NCI-H1694 treated with DMSO at 0.1 percent for 48 hours (cell line): ENCODE measurements around the gene KCMF1.

Experiments
- DNase-seq: peaks from one replicate; lab custom pipeline; 2025; lab: John Stamatoyannopoulos, UW

Gene KCMF1

DNA sequence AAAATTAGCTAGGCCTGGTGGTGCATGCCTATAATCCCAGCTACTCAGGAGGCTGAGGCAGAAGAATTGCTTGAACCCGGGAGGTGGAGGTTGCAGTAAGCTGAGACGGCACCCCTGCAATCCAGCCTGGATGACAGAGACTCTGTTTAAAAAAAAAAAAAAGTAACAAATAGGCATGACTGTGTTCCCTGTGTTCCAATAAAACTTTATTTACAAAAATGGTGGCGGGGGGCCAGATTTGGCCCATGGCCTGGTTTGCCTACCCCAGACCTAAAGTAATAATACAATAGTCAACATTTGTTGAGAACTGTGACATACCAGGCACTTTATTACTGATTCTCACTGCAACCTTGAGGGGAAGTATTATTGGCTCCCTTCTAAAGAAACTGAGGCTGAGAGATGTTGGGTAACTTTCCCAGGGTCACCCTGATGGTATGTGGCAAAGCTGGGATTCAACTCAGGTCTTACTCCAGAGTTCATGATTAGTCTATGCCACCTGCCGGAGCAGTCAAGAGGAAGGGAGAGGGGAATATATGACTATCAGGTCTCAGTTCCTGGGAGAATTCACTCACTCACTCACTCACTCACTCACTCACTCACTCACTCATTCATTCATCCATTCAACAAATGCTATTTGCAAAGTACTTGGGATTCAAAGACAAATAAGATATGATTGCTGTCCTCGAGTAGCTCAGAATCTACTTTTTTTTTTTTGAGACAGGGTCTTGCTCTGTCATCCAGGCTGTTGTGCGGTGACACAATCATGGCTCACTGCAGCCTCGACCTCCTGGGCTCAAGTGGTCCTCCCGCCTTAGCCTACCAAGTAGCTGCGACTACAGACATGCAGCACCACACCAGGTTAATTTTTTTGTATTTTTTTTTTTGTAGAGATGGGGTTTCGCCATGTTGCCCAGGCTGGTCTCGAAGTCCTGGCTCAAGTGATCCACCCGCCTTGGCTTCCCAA, 14.3 kb upstream of the KCMF1 start:
- no peak for DNase-seq

DNA sequence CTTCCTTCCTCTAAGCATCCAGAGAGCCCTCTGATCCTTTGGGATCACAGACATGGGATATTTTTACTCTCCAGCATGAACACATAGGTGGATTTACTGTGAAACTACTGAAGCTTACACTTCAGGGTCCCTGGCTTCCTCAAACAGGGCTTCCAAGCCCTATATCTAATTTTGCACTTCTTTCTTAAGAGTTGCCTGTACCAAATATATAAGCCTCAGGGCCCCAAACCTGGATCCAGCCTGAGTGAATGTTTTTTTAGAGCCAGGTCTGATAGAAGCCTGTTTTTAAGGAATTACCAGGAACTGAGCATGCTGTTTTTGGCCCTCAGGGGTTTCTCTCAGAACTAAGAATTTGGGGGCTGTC, 13.2 kb upstream of the KCMF1 start:
- DNase-seq: no peak

DNA sequence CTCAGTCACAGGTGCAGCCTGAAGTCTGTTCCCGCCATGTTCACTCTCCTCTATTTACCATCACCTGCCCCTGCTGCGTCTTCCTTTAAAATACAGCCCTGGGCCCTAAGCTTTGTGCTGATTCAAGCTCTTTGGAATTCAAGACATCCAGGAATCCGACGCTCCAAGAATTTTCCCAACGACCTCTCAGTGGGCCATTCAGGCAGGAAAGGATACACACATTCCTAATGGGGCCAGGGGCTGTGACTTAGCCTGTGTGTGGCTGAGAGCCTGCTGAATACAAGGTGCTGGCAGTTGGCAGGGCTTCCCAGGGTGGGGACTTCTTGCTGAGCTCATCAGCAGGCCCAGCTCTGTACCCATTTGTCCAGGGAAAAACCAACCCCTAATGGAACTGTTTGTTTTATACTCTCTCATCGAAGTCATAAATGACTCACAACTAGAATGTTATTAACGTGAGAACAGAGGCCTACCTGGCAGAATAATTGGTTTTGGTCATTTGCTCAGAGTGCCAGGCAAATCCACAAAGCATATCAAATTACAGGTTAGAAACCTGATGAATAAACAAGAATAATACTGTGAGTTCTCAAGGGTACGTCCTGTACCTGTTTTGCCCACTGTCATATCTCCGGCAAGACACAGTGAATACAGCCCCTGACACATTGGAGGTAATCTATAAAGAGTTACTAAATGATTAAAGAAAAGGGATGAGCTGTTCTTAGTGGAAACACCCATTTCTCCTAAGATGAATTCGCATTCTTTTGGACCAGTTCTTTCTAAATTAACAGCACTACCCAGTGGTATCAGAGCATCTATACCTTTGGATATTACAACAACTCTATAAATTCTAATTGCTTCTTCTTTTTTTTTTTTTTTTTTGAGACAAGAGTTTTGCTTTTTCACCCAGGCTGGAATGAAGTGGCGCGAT, 12.6 kb upstream of the KCMF1 start:
- DNase-seq: no peak

DNA sequence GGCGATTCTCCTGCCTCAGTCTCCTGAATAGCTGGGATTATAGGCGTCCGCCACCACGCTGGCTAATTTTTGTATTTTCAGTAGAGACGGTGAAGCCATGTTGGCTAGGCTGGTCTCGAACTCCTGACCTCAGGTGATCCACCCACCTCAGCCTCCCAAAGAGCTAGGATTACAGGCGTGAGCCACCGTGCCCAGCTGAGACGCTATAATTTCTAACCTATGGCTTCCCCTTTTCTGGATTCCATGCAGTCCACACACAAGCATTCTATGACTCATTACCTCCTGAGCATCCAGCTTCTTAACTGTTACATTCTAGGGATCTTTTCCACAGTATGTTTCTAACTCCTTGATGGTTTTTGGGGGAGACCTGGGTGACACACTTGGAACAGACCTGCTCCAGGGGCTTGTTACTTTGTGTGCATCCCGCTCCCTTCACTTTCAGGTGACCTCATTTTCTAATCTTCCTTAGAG, 11.8 kb upstream of the KCMF1 start:
- no peak for DNase-seq

DNA sequence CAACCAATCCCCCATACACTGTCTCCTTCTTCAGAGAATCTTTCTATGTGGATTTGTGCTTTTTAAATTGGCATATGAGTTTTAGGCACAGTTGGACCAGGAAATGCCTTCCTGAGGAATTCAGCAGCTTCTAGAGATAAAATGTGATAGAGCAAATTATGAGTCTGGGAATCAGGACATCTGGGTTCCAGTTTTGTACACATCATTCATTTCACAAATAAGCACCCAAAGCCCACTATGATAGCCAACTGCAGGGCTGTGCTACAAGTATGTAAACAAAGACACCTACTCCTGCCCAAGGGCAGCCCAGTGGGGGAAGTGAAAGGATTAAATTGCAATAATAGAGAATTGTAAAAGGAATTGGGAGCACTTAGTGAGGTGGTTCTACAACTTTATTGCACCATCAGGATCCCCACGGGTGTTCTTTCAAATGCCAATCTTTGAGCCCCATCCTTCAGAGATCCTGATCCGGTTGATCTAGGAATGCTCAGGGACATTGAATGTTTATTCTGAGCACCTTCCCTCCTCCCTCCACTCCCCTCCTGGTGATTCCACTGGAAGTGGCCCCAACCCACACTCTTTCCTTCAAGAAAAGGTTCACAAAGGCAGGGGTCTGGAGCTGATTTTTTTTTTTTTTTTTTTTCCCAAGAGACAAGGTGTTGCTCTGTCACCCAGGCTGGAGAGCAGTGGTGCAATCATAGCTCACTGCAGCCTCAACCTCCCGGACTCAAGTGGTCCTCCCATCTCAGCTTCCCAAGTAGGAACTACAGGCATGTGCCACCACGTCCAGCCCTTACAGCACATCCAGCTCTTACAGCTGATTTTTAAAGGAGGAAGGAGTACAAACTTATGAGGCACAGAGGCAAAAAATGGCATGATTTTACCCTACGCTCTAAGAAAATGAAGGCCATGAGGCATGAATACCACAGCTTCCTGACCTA, 11.1 kb upstream of the KCMF1 start:
- no peak for DNase-seq

DNA sequence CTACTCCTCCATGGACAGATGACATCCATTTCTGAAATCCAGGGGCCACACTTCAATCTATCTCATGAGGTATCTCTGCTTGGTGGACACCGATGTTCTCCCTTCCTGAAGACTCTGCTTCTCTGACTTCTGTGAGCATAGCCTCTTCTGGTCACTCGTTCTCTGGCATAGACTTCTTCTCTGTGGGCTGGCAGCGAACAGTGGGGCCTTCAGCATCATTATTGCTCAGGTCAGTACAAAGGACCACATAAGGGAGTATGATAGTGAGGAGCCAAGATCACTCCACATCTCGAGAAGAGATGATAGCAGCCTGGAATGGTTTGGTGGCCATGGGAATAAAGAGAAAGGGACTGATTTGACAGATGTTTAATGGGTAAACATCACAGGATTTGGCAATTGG, 8.0 kb upstream of the KCMF1 start:
- no peak for DNase-seq

DNA sequence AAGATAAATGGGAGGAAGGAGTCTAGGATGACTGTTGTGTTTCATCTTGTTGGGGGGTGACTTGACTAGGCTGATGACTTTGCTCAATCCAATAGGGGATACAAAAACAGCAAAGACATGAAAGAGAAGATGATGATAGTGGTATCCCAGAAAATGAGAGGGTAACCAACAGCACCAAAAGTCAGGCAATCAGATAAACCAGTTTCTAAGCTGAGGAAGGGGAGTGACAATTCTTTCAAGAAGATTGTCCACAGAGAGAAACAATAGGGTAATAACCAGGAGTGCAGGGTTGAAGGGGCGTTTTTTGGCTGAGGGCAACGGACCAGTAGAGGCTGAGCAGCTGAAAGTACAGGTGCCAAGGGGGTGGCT, 7.7 kb upstream of the KCMF1 start:
- DNase-seq: no peak

DNA sequence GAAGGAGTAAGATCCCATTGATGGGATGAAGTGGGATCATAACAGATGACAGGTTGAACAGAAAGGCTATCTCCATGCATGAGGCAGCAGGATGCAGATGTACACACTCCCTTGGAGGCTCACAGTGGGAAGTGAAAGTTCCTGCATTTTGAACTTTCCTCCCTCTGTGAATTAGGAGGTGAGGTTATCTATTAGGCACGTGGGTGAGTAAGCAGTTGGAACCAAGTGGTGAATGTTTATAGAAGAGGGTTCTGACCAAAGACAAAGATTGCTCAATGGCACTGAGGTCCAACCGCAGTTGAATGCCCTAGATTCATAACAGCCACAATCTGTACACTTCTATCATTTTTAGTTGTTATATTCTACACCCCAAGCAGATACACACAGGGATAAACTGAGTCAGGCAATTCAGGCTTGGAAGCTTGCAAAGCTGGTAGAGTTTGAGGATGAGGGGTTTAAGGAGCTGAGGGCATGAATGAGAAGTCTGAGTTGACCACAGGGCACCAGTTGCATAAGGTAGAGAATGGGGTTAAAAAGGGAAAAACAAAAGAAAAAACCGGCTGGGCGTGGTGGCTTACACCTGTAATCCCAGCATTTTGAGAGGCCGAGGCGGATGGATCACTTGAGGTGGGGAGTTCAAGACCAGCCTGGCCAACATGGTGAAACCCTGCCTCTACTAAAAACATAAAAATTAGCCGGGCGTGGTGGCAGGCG, 7.1 kb upstream of the KCMF1 start:
- no peak for DNase-seq

DNA sequence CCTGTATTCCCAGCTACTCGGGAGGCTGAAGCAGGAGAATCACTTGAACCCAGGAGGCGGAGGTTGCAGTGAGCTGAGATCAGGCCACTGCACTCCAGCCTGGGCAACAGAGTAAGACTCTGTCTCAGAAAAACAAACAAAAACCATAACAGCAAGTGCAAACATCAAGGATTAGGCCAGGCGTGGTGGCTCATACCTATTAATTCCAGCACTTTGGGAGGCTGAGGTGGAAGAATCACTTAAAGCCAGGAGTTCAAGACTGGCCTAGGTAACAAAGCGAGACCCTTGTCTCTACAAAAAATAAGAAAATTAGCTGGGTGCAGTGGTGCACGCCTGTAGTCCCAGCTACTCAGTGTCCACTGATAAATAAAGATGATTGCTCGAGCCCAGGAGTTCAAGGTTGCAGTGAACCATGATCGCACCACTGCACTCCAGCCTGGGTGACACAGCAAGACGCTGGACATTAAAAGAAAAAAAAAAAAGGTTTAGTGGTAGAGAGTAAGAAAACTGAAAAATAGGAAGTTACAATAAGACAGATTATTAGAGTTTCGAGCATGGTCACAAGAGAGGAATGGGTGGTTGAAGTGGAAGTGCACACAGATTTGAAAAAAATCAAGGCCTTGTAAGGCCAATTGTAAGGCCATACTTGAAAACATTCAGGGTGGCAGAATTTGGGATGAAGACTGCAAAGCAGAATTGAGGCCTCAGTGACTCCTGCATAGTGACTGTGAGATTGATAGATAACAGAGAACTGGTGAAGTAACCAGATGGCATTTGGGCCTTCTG, 6.4 kb upstream of the KCMF1 start:
- no peak for DNase-seq

DNA sequence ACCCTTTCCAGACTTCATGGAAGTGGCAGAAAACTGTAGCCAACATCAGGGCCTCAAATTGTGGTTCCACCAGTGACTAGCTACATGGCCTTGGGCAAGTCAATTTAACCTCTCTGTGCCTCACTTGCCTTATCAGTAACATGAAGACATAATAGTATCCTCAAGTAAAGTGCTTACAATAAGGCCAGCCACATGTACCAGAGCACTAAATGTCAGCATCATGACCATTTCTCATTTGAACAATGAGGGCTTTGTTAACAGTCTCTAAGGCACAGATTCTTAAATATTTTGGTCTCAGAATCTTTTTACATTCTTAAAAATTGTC, 5.8 kb upstream of the KCMF1 start:
- DNase-seq: no peak

DNA sequence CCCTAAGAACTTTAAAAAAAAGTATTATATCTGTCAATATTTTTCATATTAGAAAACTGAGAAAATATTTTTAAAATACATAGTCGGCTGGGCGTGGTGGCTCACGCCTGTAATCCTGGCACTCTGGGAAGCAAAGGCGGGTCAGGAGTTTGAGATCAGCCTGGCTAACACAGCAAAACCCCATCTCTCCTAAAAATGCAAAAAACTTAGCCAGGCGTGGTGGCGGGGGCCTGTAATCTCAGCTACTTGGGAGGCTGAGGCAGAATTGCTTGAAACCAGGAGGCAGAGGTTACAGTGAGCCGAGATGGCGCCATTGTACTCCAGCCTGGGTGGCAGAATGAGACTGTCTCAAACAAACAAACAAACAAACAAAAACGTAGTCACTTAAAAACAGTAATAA, 5.1 kb upstream of the KCMF1 start:
- no peak for DNase-seq

DNA sequence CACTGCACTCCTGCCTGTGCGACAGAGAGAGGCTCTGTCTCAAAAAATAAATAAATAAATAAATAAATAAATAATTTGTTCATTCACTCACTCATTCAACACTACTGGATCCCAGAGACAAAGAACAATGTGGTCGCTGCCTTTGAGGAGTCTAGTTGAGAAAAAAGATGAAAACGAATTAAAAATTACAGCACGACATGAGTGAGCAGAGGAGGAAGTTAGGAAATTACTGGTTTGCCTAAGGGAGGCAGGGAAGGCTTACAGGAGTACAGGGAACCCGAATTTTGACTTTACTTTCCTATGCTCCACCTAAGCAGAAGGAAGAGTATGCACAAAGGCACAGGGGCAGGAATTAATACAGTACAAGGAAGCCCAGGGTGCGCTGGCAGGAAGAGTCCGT, 4.2 kb upstream of the KCMF1 start:
- no peak for DNase-seq

DNA sequence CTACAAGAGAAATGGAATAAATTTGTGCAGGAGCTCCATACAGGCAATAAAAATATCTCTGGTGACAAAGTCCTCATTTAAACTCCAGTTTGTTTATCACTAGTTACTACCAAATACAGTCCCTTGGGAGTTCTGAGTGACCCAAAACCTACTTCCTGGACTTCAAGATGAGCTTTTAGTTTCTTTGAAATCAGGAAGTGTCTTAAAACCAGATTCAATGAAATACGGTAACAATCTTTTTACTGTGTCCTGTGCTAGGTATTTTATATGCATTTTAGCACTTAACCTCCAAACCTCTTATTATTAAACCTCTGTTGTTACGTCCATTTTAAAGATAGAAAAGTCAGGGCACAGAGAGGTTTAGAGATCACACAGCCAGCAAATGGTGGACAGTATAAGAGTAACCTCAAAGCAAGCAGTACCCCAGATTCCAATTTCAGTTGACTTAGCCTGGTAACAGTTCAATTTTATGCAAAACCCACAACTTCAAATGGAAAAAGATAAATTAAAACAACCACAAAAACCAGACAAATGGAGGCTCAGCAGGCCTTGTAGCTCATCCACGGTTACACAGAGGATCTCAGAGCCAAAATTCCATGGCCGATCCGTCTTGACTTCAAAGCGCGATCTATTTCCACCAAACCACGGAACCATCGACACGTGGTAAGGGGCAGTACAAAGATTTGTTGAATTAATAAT, 1.3 kb upstream of the KCMF1 start:
- no peak for DNase-seq

DNA sequence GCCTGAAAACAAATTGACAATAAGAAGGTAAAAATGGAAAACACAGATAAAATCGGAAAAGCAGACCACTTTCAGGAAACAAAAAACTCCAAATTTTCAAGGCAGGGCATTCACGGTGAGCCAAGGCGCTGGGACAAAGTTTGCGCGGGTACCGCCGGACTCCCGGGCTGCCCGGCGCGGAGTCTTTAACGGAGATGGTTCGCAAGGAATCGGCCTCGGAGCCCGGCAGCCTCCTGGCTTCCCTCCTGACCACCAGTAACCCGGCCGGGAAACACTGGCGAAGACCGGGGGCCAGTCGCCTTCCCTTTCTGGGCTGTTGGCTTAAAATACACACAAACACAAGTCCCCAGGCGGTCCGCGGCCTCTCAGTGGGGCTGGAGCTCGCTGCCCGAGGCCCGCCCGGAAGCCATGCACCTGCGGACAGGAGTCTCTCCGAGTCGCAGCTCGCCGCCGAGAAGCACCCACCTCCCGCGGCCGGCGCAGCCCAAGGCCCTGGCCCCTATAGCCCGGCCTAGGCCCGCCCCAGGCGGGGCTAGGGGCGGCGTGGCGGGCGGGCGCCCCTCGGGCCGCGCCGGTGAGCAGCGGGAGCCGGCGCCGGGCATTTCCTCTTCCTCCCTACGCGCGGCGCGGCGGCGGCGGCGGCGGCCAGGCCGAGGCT, 622 bp upstream of the KCMF1 start:
- no peak for DNase-seq

DNA sequence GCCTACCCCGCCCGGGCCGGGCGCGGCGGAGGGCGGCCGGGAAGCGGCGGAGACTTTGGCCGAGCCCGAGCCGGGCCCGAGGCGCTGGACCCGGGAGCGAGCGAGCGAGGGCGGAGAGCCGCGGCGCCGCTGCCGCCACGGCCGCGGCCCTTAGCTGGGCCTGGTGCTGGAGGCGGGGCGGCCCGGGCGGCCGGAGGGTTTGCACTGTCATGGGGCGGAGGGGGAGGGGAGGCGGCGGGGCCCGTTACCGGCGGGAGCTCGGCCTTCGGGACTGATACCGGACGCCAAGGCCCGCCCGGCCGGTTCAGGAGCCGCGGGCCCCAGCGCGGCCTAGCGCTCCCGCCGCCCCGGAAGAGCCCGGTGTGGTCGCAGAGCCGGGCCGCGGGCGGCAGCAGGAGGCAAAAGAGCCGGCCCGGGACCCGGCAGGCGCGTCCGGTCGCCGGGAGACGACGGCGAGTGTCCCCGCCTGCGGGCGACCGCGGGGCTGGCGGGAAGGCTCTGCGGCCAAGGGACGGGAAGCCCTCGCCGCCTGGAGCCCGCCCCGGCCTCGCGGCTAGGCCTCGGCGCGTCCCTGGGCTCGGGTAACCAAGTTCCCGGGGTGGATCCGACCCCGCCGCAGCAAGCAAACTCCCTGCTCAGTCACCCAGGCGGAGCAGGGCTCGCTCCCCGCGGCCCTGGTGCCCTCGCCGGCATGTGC, 697 bp downstream of the KCMF1 start:
- DNase-seq: no peak

DNA sequence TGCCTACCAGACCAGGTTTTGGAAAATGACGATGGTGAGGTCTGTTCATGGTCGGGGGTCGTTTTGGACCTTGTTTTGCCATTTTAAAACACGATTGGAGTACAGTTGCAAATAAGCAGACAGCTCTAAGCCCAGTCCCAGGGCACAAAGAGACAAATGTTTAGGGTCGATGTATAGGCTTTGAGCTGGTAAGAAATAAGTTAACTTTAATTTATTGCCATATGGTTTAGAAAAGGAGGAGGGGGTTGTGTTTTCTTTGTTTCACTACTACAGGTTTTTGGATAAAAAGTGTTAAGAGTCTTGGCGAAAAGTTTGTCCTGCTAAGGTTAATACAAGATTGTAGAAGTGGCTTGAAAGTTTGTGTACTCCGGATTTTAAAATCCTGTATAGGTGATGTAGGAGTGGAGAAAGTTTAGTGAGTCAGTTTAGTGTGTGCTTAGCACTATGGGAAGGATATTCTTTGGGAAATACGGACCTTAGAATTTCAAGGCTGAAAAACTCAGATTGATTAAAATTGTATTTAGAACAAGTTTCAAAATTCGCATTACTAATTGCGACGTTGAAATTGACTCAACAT, 1.3 kb downstream of the KCMF1 start:
- DNase-seq: no peak

DNA sequence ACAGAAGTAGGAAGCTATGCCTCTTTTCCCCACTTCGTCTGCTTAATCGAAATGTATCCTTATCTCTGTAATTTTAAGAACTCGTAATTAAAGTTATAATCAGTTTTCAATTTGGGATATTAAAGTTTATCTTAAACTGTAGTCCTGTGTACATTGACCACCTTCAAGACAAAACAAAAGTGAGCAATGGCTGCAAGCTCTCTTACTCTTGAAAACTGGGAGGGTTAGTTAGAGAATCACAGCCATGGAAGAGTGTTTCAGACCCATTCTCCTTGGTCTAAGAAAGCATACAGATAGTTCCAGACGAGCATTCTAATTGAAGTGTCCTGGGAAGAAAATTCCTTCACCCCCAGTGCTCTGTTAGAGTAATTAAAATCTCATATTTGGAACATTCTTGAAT, 2.0 kb downstream of the KCMF1 start:
- no peak for DNase-seq

DNA sequence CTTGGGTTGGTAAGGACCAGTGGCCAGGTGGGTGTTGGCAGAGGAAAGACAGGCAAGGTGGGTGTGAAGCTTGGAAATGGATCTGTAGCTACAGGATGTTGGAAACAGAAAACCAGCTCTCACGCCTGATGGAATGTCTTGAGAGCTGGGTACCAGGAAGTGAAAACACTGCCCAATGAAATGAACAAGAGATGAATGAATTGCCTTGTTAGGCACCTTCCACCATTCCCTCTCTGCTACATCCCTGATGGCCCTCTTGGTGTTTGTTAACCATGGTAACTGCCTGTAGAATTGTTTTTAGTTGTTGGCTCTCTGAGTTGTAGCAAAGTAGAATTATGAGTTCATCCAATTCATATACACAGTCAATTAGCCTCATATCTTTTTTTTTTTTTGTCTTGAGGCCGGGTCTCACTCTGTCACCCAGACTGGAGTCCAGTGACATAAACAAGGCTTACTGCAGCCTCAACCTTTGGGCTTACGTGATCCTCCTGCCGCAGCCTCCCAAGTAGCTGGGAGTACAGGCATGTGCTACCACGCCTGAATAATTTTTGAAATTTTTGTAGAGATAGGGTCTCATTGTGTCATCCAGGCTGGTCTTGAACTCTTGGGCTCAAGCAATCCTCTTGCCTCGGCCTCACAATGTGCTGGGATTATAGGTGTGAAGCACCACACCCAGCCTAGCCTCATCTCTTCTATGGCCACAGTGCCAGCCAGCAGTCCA, 9.5 kb downstream of the KCMF1 start:
- no peak for DNase-seq
